Endothelial cell of umbilical vein (primary cell): ENCODE results near the gene SDSL. TPM values are rescaled to one million over a fixed set of nuclear protein-coding genes. Genes with fewer than 3 reads are reported as not detected.

Experiments
- BruUV-seq: library from RNA; stranded (reverse); fragments of 400-500 nt; replicated peaks from 2 replicates; lab custom pipeline; 2021; lab: Mats Ljungman, UMichigan
- CTCF ChIA-PET: fragments of 300-600, 350-600 bp; sonication (Branson Sonifier 250); formaldehyde crosslinking; loops from one replicate; lab custom pipeline; 2021; ENCODE audit warnings: antibody characterized with exemption, inconsistent platforms; lab: Charles Lee
- POLR2A ChIA-PET: fragments of 300-600, 350-600 bp; sonication (Branson Sonifier 250); formaldehyde crosslinking; loops from one replicate; lab custom pipeline; 2021; ENCODE audit warnings: antibody characterized with exemption, inconsistent platforms; lab: Charles Lee
- DNase-seq: peaks from one replicate; pipeline ENCODE4 v3.0.0-alpha.2; 2011; ENCODE audit warnings: low read depth, low spot score
- FAIRE-seq: peaks from 2 replicates; lab custom pipeline; 2011; peaks lifted over from hg19 to GRCh38; lab: Jason Lieb, UNC
- H2AFZ ChIP-seq: 2 replicates; pipeline ENCODE4 v1.6.0; 2012; ENCODE audit warnings: low read depth, low read length, control low read depth, inconsistent platforms
- H3K27ac ChIP-seq: 2 replicates; pipeline ENCODE4 v1.5.1; 2011; ENCODE audit warnings: low read depth, mild to moderate bottlenecking, control low read depth, low read length, moderate library complexity; ENCODE audit not compliant: insufficient read depth
- H3K27me3 ChIP-seq, 2 experiments: 2 replicates each; pipeline versions ENCODE4 v1.6.0 to v1.6.1; 2011; ENCODE audit warnings: low read length in 2 of 2, mixed read lengths in 1 of 2; ENCODE audit not compliant: control insufficient read depth in 2 of 2, insufficient read depth in 2 of 2
- H3K36me3 ChIP-seq, 2 experiments: 2 replicates in 1 of 2; 3 replicates in 1 of 2; pipeline ENCODE4 v1.5.1; 2011; ENCODE audit warnings: low read length in 2 of 2, mild to moderate bottlenecking in 1 of 2, moderate library complexity in 1 of 2; ENCODE audit not compliant: control insufficient read depth in 2 of 2, insufficient read depth in 2 of 2; ENCODE audit errors: extremely low read depth in 1 of 2
- H3K4me1 ChIP-seq: 3 replicates; pipeline ENCODE4 v1.5.1; 2011; ENCODE audit warnings: mild to moderate bottlenecking, low read length; ENCODE audit not compliant: control insufficient read depth, insufficient read depth; ENCODE audit errors: extremely low read depth
- H3K4me2 ChIP-seq: 2 replicates; pipeline ENCODE4 v1.6.1; 2011; ENCODE audit warnings: low read length, control low read depth, mixed read lengths; ENCODE audit not compliant: insufficient read depth
- H3K4me3 ChIP-seq, 3 experiments: fragments of 200-600 bp in 1 of 3; sonication (generic), shearing (Covaris generic) in 1 of 3; replicated peaks in 1 of 3; 2 replicates each; pipeline ENCODE4 v1.5.1; 2011 to 2016; ENCODE audit warnings: control low read depth in 3 of 3, low read length in 3 of 3, mild to moderate bottlenecking in 2 of 3, inconsistent platforms in 1 of 3, low read depth in 1 of 3, moderate library complexity in 1 of 3; ENCODE audit not compliant: insufficient read depth in 1 of 3
- H3K79me2 ChIP-seq: 2 replicates; pipeline ENCODE4 v1.6.0; 2012; ENCODE audit warnings: low read length, inconsistent platforms; ENCODE audit not compliant: control insufficient read depth, insufficient read depth
- H3K9ac ChIP-seq: replicated peaks from 2 replicates; pipeline ENCODE3; 2011; ENCODE audit warnings: low read length, control low read depth; ENCODE audit not compliant: insufficient read depth; ENCODE audit errors: extremely low read depth
- H3K9me1 ChIP-seq: replicated peaks from 3 replicates; pipeline ENCODE4 v1.6.0; 2011; ENCODE audit warnings: mild to moderate bottlenecking, low read length; ENCODE audit not compliant: control insufficient read depth, insufficient read depth; ENCODE audit errors: extremely low read depth
- H3K9me3 ChIP-seq: replicated peaks from 2 replicates; pipeline ENCODE4 v1.5.1; 2012; ENCODE audit warnings: low read length, inconsistent platforms; ENCODE audit not compliant: control insufficient read depth, insufficient read depth
- H4K20me1 ChIP-seq: replicated peaks from 2 replicates; pipeline ENCODE3; 2011; ENCODE audit warnings: mild to moderate bottlenecking, low read length; ENCODE audit not compliant: control insufficient read depth, insufficient read depth; ENCODE audit errors: extremely low read depth
- EZH2 ChIP-seq: IDR thresholded peaks from 2 replicates; pipeline ENCODE4 v1.6.1; 2012; ENCODE audit warnings: borderline replicate concordance, low read depth, mild to moderate bottlenecking, moderate library complexity, low read length, inconsistent platforms; ENCODE audit not compliant: severe bottlenecking
- FOS ChIP-seq: IDR thresholded peaks from 2 replicates; pipeline ENCODE4 v1.6.1; 2011; ENCODE audit warnings: mild to moderate bottlenecking, low read length, moderate library complexity, borderline replicate concordance; ENCODE audit not compliant: insufficient read depth
- GATA2 ChIP-seq: IDR thresholded peaks from 2 replicates; pipeline ENCODE4 v1.7.0; 2011; ENCODE audit warnings: low read depth, mild to moderate bottlenecking, moderate library complexity, mixed read lengths, low read length; ENCODE audit not compliant: insufficient read length, insufficient read depth
- JUN ChIP-seq: IDR thresholded peaks from 2 replicates; pipeline ENCODE4 v1.6.1; 2011; ENCODE audit warnings: borderline replicate concordance, low read depth; ENCODE audit not compliant: insufficient read length, insufficient read depth
- MYC ChIP-seq: IDR thresholded peaks from one replicate; pipeline ENCODE4 v1.6.1; 2011; ENCODE audit warnings: mild to moderate bottlenecking, low read depth, low read length
- POLR2A ChIP-seq: IDR thresholded peaks from 2 replicates; pipeline ENCODE4 v1.6.1; 2012; ENCODE audit warnings: low read depth, mild to moderate bottlenecking, control low read depth, low read length
- POLR2AphosphoS5 ChIP-seq: IDR thresholded peaks from 2 replicates; pipeline ENCODE4 v1.6.1; 2012; ENCODE audit warnings: low read depth, mild to moderate bottlenecking, control low read depth, low read length, moderate library complexity; ENCODE audit not compliant: insufficient read depth
- dilution Hi-C: fragments of 300-500 bp; cut with MboI; formaldehyde crosslinking; loops from one replicate; pipeline ENCODE4 v1.15.0; 2019; ENCODE audit warnings: low sequenced_read_pairs; ENCODE audit not compliant: extremely low pct_ligation_motif_present
- intact Hi-C: fragments of 100-400 bp; cut with micrococcal nuclease; formaldehyde crosslinking; loops from one replicate; pipeline ENCODE4 v1.10.0; 2022
- polyA plus RNA-seq, 4 experiments: library from polyadenylated mRNA; depleted of rRNA in 3 of 4; stranded (reverse) in 3 of 4; unstranded in 1 of 4; fragments of >200 nt; gene quantifications; 2 replicates each; pipeline versions ENCODE4 v1.2.1 to v1.2.3, GENCODE V29; 2011 to 2012; ENCODE audit warnings: missing spikeins in 1 of 4
- total RNA-seq: library from RNA; stranded (reverse); gene quantifications from 2 replicates; pipeline ENCODE4 v1.2.3, GENCODE V29; 2021
- TF ChIP-seq, protein P1 (sequence below), 2 donors: IDR thresholded peaks; 1 replicate in 1 of 2; 2 replicates in 1 of 2; pipeline ENCODE4 v1.5.1; 2011; ENCODE audit warnings: low read length in 2 of 2, mild to moderate bottlenecking in 2 of 2, moderate library complexity in 2 of 2, control low read depth in 1 of 2, inconsistent platforms in 1 of 2, low read depth in 1 of 2; ENCODE audit not compliant: insufficient read depth in 1 of 2; ENCODE audit errors: extremely low read depth in 1 of 2
- TF ChIP-seq, protein P2 (sequence below): IDR thresholded peaks from 2 replicates; pipeline ENCODE4 v1.6.1; 2011; ENCODE audit not compliant: insufficient read depth, insufficient read length

The SDSL gene
- total and polyA plus RNA-seq, 2 donors (not counting 3 experiments of a cell fraction or from before 2014, with no cell fraction given) = 5.7 to 16.9 TPM

DNA sequence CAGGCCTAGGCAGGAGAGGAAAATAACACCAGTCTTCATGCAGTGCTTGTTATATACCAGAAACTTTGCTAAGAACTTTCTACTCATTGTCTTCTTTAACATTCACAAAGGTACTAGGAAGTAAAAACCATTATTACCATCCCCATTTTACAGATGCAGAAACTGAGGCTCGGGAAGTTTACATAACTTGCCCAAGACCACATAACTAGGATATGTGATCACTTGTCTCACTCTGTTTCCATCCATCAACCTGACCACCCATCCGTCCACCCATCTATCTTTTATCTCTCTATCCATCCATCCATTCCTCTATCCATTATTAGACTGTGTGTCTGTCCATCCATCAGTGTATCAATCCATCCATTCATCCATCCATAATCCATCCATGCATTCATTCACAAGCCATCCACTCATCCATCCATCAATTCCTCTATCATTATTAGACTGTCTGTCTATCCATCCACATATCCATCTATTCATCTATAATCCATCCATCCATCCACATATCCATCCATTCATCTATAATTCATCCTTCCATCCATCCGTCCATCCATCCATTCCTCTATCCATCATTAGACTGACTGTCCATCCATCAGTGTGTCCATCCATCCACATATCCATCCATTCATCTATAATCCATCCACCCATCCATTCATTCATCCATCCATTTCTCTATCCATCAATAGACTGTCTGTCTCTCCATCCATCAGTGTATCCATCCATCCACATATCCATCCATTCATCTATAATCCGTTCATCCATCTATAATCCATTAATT, 16.5 kb downstream of the SDSL start:
- no peak for DNase-seq
- no peak for TF ChIP-seq FOS
- TF ChIP-seq JUN = no peak
- TF ChIP-seq POLR2A = no peak
- TF ChIP-seq, protein P1, sequence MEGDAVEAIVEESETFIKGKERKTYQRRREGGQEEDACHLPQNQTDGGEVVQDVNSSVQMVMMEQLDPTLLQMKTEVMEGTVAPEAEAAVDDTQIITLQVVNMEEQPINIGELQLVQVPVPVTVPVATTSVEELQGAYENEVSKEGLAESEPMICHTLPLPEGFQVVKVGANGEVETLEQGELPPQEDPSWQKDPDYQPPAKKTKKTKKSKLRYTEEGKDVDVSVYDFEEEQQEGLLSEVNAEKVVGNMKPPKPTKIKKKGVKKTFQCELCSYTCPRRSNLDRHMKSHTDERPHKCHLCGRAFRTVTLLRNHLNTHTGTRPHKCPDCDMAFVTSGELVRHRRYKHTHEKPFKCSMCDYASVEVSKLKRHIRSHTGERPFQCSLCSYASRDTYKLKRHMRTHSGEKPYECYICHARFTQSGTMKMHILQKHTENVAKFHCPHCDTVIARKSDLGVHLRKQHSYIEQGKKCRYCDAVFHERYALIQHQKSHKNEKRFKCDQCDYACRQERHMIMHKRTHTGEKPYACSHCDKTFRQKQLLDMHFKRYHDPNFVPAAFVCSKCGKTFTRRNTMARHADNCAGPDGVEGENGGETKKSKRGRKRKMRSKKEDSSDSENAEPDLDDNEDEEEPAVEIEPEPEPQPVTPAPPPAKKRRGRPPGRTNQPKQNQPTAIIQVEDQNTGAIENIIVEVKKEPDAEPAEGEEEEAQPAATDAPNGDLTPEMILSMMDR (IDR thresholded peaks at IDR 0.05; ENCODE audit: extremely low read depth in 1 of 2, insufficient read depth in 1 of 2, low read depth in 1 of 2, low read length in 2 of 2) = no peak
- TF ChIP-seq GATA2 = no peak
- TF ChIP-seq MYC = no peak
- TF ChIP-seq POLR2AphosphoS5 = no peak
- TF ChIP-seq, protein P2, sequence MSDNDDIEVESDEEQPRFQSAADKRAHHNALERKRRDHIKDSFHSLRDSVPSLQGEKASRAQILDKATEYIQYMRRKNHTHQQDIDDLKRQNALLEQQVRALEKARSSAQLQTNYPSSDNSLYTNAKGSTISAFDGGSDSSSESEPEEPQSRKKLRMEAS = no peak
- TF ChIP-seq EZH2 = no peak
- H3K9me1 ChIP-seq = no peaks in the 10 kb centered on the region
- H3K9me3 ChIP-seq = no peaks in the 10 kb centered on the region
- intact Hi-C loops = no loop called here
- no peaks in the 10 kb centered on the region for H3K4me1 ChIP-seq
- no peak for FAIRE-seq
- H3K27me3 ChIP-seq = peaks cover 0 to 2% of the 10 kb centered on the region in 2 experiments
- H3K79me2 ChIP-seq = no peaks in the 10 kb centered on the region
- no peak overlapping the region for H3K27ac ChIP-seq
- H2AFZ ChIP-seq = no peak overlapping the region
- ChIA-PET POLR2A (no interaction called here), CTCF (no interaction called here)
- no peaks in the 10 kb centered on the region for H4K20me1 ChIP-seq
- H3K36me3 ChIP-seq = no peaks in the 10 kb centered on the region
- dilution Hi-C loops = no loop called here
- H3K9ac ChIP-seq = no peak overlapping the region
- no peak overlapping the region for H3K4me2 ChIP-seq
- BruUV-seq = no TSS peak
- H3K4me3 ChIP-seq = no peak overlapping the region
